Measurements from ENCODE around the gene OR2B3. TPM values are rescaled to one million over a fixed set of nuclear protein-coding genes. Genes with fewer than 3 reads are reported as not detected.
"Not testable (repeated sequence)": the region's sequence is repeated elsewhere in the genome, so short reads cannot be mapped to it uniquely, and the experiment has no call there.

Gene OR2B3
- total and polyA plus RNA-seq, 4 donors: not detected

GRCh38 chr6:29130644-29131043, 43.5 kb upstream of the OR2B3 start:
- Histone ChIP-seq H3K4me3 (ENCODE audit: low read depth in 1 of 3, low read length in 3 of 3) (no peak overlapping the region), H3K4me1 (ENCODE audit: control insufficient read depth in 4 of 4, insufficient read depth in 4 of 4, low read length in 3 of 4) (no peaks in the 10 kb centered on the region), H3K9ac (ENCODE audit: low read depth in 1 of 2, low read length in 2 of 2) (no peak overlapping the region), H3K9me3 (ENCODE audit: control insufficient read depth in 4 of 4, low read length in 3 of 4) (no peaks in the 10 kb centered on the region), H3K36me3 (ENCODE audit: control insufficient read depth in 4 of 4, insufficient read depth in 3 of 4, low read depth in 1 of 4, low read length in 3 of 4) (no peaks in the 10 kb centered on the region), H3K27me3 (ENCODE audit: control insufficient read depth in 4 of 4, insufficient read depth in 4 of 4, low read length in 3 of 4) (no peaks in the 10 kb centered on the region), H3K27ac (ENCODE audit: low read depth in 1 of 2, low read length in 2 of 2) (no peak overlapping the region)
- no peak for DNase-seq (ENCODE audit: low spot score)
- 92% methylated on average over 4 of the region's 4 CpGs for WGBS
- TF ChIP-seq GABPA (IDR thresholded peaks at IDR 0.05 in 1 of 2, conservative IDR thresholded peaks at IDR 0.05 in 1 of 2): no peak
- no peak for TF ChIP-seq RAD21 (IDR thresholded peaks at IDR 0.05)
- TF ChIP-seq YY1 (IDR thresholded peaks at IDR 0.05): no peak
- no peak for TF ChIP-seq ATF3 (IDR thresholded peaks at IDR 0.05)
- TF ChIP-seq RXRA (IDR thresholded peaks at IDR 0.05): no peak
- no peak for TF ChIP-seq CTCF (IDR thresholded peaks at IDR 0.05; ENCODE audit: low read depth, low read length, missing input control)

GRCh38 chr6:29129326-29130012, 42.4 kb upstream of the OR2B3 start:
- 75% methylated on average over 15 of the region's 15 CpGs for WGBS
- Histone ChIP-seq H3K4me1 (ENCODE audit: control insufficient read depth in 4 of 4, insufficient read depth in 4 of 4, low read length in 3 of 4) (no peaks in the 10 kb centered on the region), H3K4me3 (ENCODE audit: low read depth in 1 of 3, low read length in 3 of 3) (no peak overlapping the region), H3K9ac (ENCODE audit: low read depth in 1 of 2, low read length in 2 of 2) (no peak overlapping the region), H3K27me3 (ENCODE audit: control insufficient read depth in 4 of 4, insufficient read depth in 4 of 4, low read length in 3 of 4) (no peaks in the 10 kb centered on the region), H3K27ac (ENCODE audit: low read depth in 1 of 2, low read length in 2 of 2) (no peak overlapping the region), H3K36me3 (ENCODE audit: control insufficient read depth in 4 of 4, insufficient read depth in 3 of 4, low read depth in 1 of 4, low read length in 3 of 4) (no peaks in the 10 kb centered on the region), H3K9me3 (ENCODE audit: control insufficient read depth in 4 of 4, low read length in 3 of 4) (no peaks in the 10 kb centered on the region)
- no peak for DNase-seq (ENCODE audit: low spot score)
- TF ChIP-seq EGR1 (IDR thresholded peaks at IDR 0.05; ENCODE audit: low read depth in 2 of 2) (no peak), TAF1 (conservative IDR thresholded peaks at IDR 0.05) (no peak), RAD21 (IDR thresholded peaks at IDR 0.05) (no peak), HNF4G (IDR thresholded peaks at IDR 0.05) (no peak), ZBTB33 (IDR thresholded peaks at IDR 0.05) (no peak), JUND (IDR thresholded peaks at IDR 0.05) (no peak), REST (IDR thresholded peaks at IDR 0.05) (no peak), FOXA2 (IDR thresholded peaks at IDR 0.05) (no peak), CTCF (IDR thresholded peaks at IDR 0.05; ENCODE audit: low read depth, low read length, missing input control) (no peak), FOXA1 (IDR thresholded peaks at IDR 0.05) (no peak), ATF3 (IDR thresholded peaks at IDR 0.05) (no peak), GABPA (IDR thresholded peaks at IDR 0.05 in 1 of 2, conservative IDR thresholded peaks at IDR 0.05 in 1 of 2) (no peak), RXRA (IDR thresholded peaks at IDR 0.05) (no peak)

GRCh38 chr6:29114964-29115363, 27.9 kb upstream of the OR2B3 start:
- WGBS: 89% methylated on average over 1 of the region's 3 CpGs
- H3K9me3 ChIP-seq (ENCODE audit: control insufficient read depth in 4 of 4, low read length in 3 of 4); H3K4me1 ChIP-seq (ENCODE audit: control insufficient read depth in 4 of 4, insufficient read depth in 4 of 4, low read length in 3 of 4); H3K36me3 ChIP-seq (ENCODE audit: control insufficient read depth in 4 of 4, insufficient read depth in 3 of 4, low read depth in 1 of 4, low read length in 3 of 4); H3K27ac ChIP-seq (ENCODE audit: low read depth in 1 of 2, low read length in 2 of 2); H3K9ac ChIP-seq (ENCODE audit: low read depth in 1 of 2, low read length in 2 of 2); H3K27me3 ChIP-seq (ENCODE audit: control insufficient read depth in 4 of 4, insufficient read depth in 4 of 4, low read length in 3 of 4); DNase-seq (ENCODE audit: low spot score); H3K4me3 ChIP-seq (ENCODE audit: low read depth in 1 of 3, low read length in 3 of 3): not testable (repeated sequence)

All from liver (tissue), 9 donors.